Common myeloid progenitor, CD34-positive (primary cell): ENCODE measurements around the gene TUBG2.

Experiments
- CTCF ChIA-PET: fragments of 350-600 bp; sonication (Branson Sonifier 250); formaldehyde crosslinking; loops from one replicate; lab custom pipeline; 2021; ENCODE audit warnings: antibody characterized with exemption; lab: Charles Lee
- POLR2A ChIA-PET: fragments of 350-600 bp; sonication (Branson Sonifier 250); formaldehyde crosslinking; loops from one replicate; lab custom pipeline; 2021; ENCODE audit warnings: antibody characterized with exemption; lab: Charles Lee
- DNase-seq, 3 donors: peaks; one replicate each; pipeline versions ENCODE4 v3.0.0 to v3.0.0-alpha.2; 2013
- H3K27ac ChIP-seq, 2 experiments: 1 replicate in 1 of 2; 2 replicates in 1 of 2; pipeline ENCODE4 v1.7.0; 2013; ENCODE audit warnings: inconsistent platforms in 2 of 2, low read length in 2 of 2, mild to moderate bottlenecking in 2 of 2, low read depth in 1 of 2, moderate library complexity in 1 of 2; ENCODE audit not compliant: severe bottlenecking in 2 of 2, insufficient read depth in 1 of 2, poor library complexity in 1 of 2
- H3K27me3 ChIP-seq, 5 experiments: replicated peaks in 2 of 5; 1 replicate in 3 of 5; 2 replicates in 2 of 5; pipeline versions ENCODE4 v1.6.1 to v1.7.0; 2013; ENCODE audit warnings: low read length in 4 of 5, mild to moderate bottlenecking in 2 of 5, moderate library complexity in 2 of 5, inconsistent platforms in 1 of 5; ENCODE audit not compliant: insufficient read depth in 5 of 5, control insufficient read depth in 4 of 5
- H3K36me3 ChIP-seq, 4 experiments: 1 replicate in 2 of 4; 2 replicates in 2 of 4; pipeline versions ENCODE4 v1.6.1 to v1.7.0; 2013; ENCODE audit warnings: low read length in 3 of 4, control low read depth in 1 of 4, mild to moderate bottlenecking in 1 of 4; ENCODE audit not compliant: control insufficient read depth in 4 of 4, insufficient read depth in 4 of 4
- H3K4me1 ChIP-seq, 4 experiments: 1 replicate in 3 of 4; 2 replicates in 1 of 4; pipeline versions ENCODE4 v1.6.1 to v1.7.1; 2013; ENCODE audit warnings: low read length in 3 of 4, mild to moderate bottlenecking in 3 of 4, control low read depth in 1 of 4, inconsistent platforms in 1 of 4, moderate library complexity in 1 of 4; ENCODE audit not compliant: control insufficient read depth in 4 of 4, insufficient read depth in 4 of 4; ENCODE audit errors: control extremely low read depth in 1 of 4
- H3K4me3 ChIP-seq, 7 experiments: 1 replicate in 4 of 7; 2 replicates in 3 of 7; pipeline versions ENCODE4 v1.5.1 to v1.7.0; 2013; ENCODE audit warnings: mild to moderate bottlenecking in 7 of 7, low read length in 6 of 7, moderate library complexity in 6 of 7, inconsistent platforms in 2 of 7, low read depth in 2 of 7, control low read depth in 1 of 7; ENCODE audit not compliant: insufficient read depth in 4 of 7, control insufficient read depth in 1 of 7; ENCODE audit errors: extremely low read depth in 1 of 7
- H3K9me3 ChIP-seq, 5 experiments: 1 replicate in 4 of 5; 2 replicates in 1 of 5; pipeline versions ENCODE4 v1.6.1 to v1.7.1; 2013; ENCODE audit warnings: low read length in 4 of 5, mild to moderate bottlenecking in 2 of 5, inconsistent platforms in 1 of 5, low read depth in 1 of 5, moderate library complexity in 1 of 5; ENCODE audit not compliant: control insufficient read depth in 4 of 5, insufficient read depth in 2 of 5; ENCODE audit errors: control extremely low read depth in 1 of 5
- WGBS: methylation state at CpG from one replicate; pipeline ENCODE4 v1.1.5; 2013; ENCODE audit not compliant: insufficient coverage; 5-methylcytosine and 5-hydroxymethylcytosine counted together

Gene TUBG2

GRCh38 chr17:42632949-42633444 is 26.1 kb upstream of the TUBG2 start:
- no peaks in the 10 kb centered on the region for H3K27me3 ChIP-seq
- DNase-seq, result peak in 1 of 3 donors; percentile 21
- H3K36me3 ChIP-seq, result no peaks in the 10 kb centered on the region
- CTCF ChIA-PET, result interaction anchor here (0.6 to 2.2 kb wide), 4 partner anchors 11 to 276 kb away, joined by 3 to 7 read pairs (median 4); no protein-coding TSS in a partner anchor
- 92% methylated on average over 9 of the region's 9 CpGs for WGBS
- no peaks in the 10 kb centered on the region for H3K4me1 ChIP-seq
- H3K4me3 ChIP-seq, result no peak overlapping the region
- H3K27ac ChIP-seq, result no peak overlapping the region
- H3K9me3 ChIP-seq, result no peaks in the 10 kb centered on the region
- POLR2A ChIA-PET, result interaction anchor here (0.6 kb wide), 1 partner anchor 285 kb away, joined by 3 read pairs; no protein-coding TSS in a partner anchor

- CTCF ChIA-PET, result interaction anchor here (1.0 kb wide), 1 partner anchor 16 kb away, joined by 3 read pairs; no protein-coding TSS in a partner anchor
- WGBS, result 96% methylated on average over 5 of the region's 7 CpGs
These were observed 19.5 kb upstream of the TUBG2 start for GRCh38 chr17:42639525-42640113.

GRCh38 chr17:42640121-42640520 is 19.0 kb upstream of the TUBG2 start:
- H3K4me3 ChIP-seq, result no peak overlapping the region
- peaks cover 0 to 3% (median 0%) of the 10 kb centered on the region in 5 experiments for H3K27me3 ChIP-seq
- WGBS, result 90% methylated on average over 2 of the region's 4 CpGs
- no peaks in the 10 kb centered on the region for H3K36me3 ChIP-seq
- no peaks in the 10 kb centered on the region for H3K4me1 ChIP-seq
- no peak overlapping the region for H3K27ac ChIP-seq
- ChIA-PET POLR2A (no interaction called here), CTCF (interaction anchor here (1.0 kb wide), 1 partner anchor 16 kb away, joined by 3 read pairs; no protein-coding TSS in a partner anchor)
- no peaks in the 10 kb centered on the region for H3K9me3 ChIP-seq
- peak; percentile 57 to 85 (median 73) for DNase-seq

More at GRCh38 chr17:42639525-42640113, 19.5 kb upstream of the TUBG2 start:
- Histone ChIP-seq H3K27me3 (peaks cover 0 to 3% (median 0%) of the 10 kb centered on the region in 5 experiments), H3K27ac (no peak overlapping the region), H3K4me3 (no peak overlapping the region), H3K4me1 (no peaks in the 10 kb centered on the region), H3K9me3 (no peaks in the 10 kb centered on the region), H3K36me3 (no peaks in the 10 kb centered on the region)
- no peak for DNase-seq
- POLR2A ChIA-PET, result no interaction called here

- 81% methylated on average over 2 of the region's 2 CpGs for WGBS
- no peaks in the 10 kb centered on the region for H3K36me3 ChIP-seq
- H3K4me1 ChIP-seq, result no peaks in the 10 kb centered on the region
- ChIA-PET CTCF (interaction anchor here (0.5 kb wide), 1 partner anchor 23 kb away, joined by 3 read pairs; no protein-coding TSS in a partner anchor), POLR2A (interaction anchor here (0.5 to 0.6 kb wide), 2 partner anchors 84 to 1653 kb away, joined by 3 to 6 read pairs; no protein-coding TSS in a partner anchor)
- no peak for DNase-seq
- H3K4me3 ChIP-seq, result no peak overlapping the region
- H3K9me3 ChIP-seq, result no peaks in the 10 kb centered on the region
- H3K27ac ChIP-seq, result no peak overlapping the region
- H3K27me3 ChIP-seq, result peaks cover 0 to 3% (median 0%) of the 10 kb centered on the region in 5 experiments
These were observed 16.7 kb upstream of the TUBG2 start for GRCh38 chr17:42642336-42642735.

- peak in 1 of 3 donors; percentile 15 for DNase-seq
- Histone ChIP-seq H3K9me3 (no peaks in the 10 kb centered on the region), H3K27ac (no peak overlapping the region), H3K4me3 (no peak overlapping the region), H3K27me3 (peaks cover 0 to 3% (median 0%) of the 10 kb centered on the region in 5 experiments), H3K36me3 (no peaks in the 10 kb centered on the region), H3K4me1 (no peaks in the 10 kb centered on the region)
- CTCF ChIA-PET, result interaction anchor here (2.1 kb wide), 1 partner anchor 36 kb away, joined by 7 read pairs; no protein-coding TSS in a partner anchor
- WGBS, result 77% methylated on average over 5 of the region's 5 CpGs
- POLR2A ChIA-PET, result interaction anchor here (0.8 kb wide), 1 partner anchor 26 kb away, joined by 4 read pairs; no protein-coding TSS in a partner anchor
These were observed 11.3 kb upstream of the TUBG2 start for GRCh38 chr17:42647778-42648177.

GRCh38 chr17:42651392-42651791 is 7.7 kb upstream of the TUBG2 start:
- ChIA-PET CTCF (interaction anchor here (1.0 kb wide), 1 partner anchor 21 kb away, joined by 3 read pairs; no protein-coding TSS in a partner anchor), POLR2A (interaction anchor here (0.6 kb wide), 1 partner anchor 50 kb away, joined by 3 read pairs; no protein-coding TSS in a partner anchor)
- no peak overlapping the region for H3K27ac ChIP-seq
- no peak for DNase-seq
- H3K4me1 ChIP-seq, result peaks cover 0 to 6% (median 4%) of the 10 kb centered on the region in 4 experiments
- WGBS, result 90% methylated on average over 2 of the region's 4 CpGs
- H3K9me3 ChIP-seq, result no peaks in the 10 kb centered on the region
- peaks cover 0 to 17% (median 3%) of the 10 kb centered on the region in 5 experiments for H3K27me3 ChIP-seq
- H3K4me3 ChIP-seq, result no peak overlapping the region
- no peaks in the 10 kb centered on the region for H3K36me3 ChIP-seq
